NCI-H1694 treated with DMSO at 0.1 percent for 48 hours (cell line): ENCODE data around the gene SOWAHB.
"Not testable (repeated sequence)": the region's sequence is repeated elsewhere in the genome, so short reads cannot be mapped to it uniquely, and the experiment has no call there.

ENCODE experiments used
- DNase-seq: peaks from one replicate; lab custom pipeline; 2025; lab: John Stamatoyannopoulos, UW

Gene SOWAHB

GRCh38 chr4:76894537-76895255 lies 3.2 kb downstream of the SOWAHB start:
- no peak for DNase-seq

- no peak for DNase-seq
Observed at GRCh38 chr4:76892601-76893000, 5.3 kb downstream of the SOWAHB start.

- no peak for DNase-seq
Observed at GRCh38 chr4:76892001-76892400, 5.9 kb downstream of the SOWAHB start.

- DNase-seq, result no peak
Observed at GRCh38 chr4:76886848-76887441, 11.0 kb downstream of the SOWAHB start.

- DNase-seq, result no peak
Observed at GRCh38 chr4:76886214-76886613, 11.7 kb downstream of the SOWAHB start.

GRCh38 chr4:76883147-76883546 lies 14.8 kb downstream of the SOWAHB start:
- DNase-seq, result no peak

- DNase-seq, result no peak
Observed at GRCh38 chr4:76882630-76883029, 15.3 kb downstream of the SOWAHB start.

- DNase-seq, result no peak
Observed at GRCh38 chr4:76881375-76881774, 16.6 kb downstream of the SOWAHB start.

GRCh38 chr4:76879731-76880364 lies 18.1 kb downstream of the SOWAHB start:
- DNase-seq, result no peak

GRCh38 chr4:76878641-76879165 lies 19.2 kb downstream of the SOWAHB start:
- not testable (repeated sequence) for DNase-seq

- DNase-seq, result no peak
Observed at GRCh38 chr4:76874176-76874575, 23.8 kb downstream of the SOWAHB start.

GRCh38 chr4:76873495-76873894 lies 24.4 kb downstream of the SOWAHB start:
- DNase-seq, result no peak

GRCh38 chr4:76872556-76872955 lies 25.4 kb downstream of the SOWAHB start:
- no peak for DNase-seq

- not testable (repeated sequence) for DNase-seq
Observed at GRCh38 chr4:76868780-76869179, 29.2 kb downstream of the SOWAHB start.

GRCh38 chr4:76867880-76868655 lies 29.9 kb downstream of the SOWAHB start:
- no peak for DNase-seq

- DNase-seq, result no peak
Observed at GRCh38 chr4:76867377-76867776, 30.6 kb downstream of the SOWAHB start.

GRCh38 chr4:76866641-76867040 lies 31.3 kb downstream of the SOWAHB start:
- no peak for DNase-seq

- no peak for DNase-seq
Observed at GRCh38 chr4:76858319-76858718, 39.6 kb downstream of the SOWAHB start.

GRCh38 chr4:76857074-76857409 lies 40.9 kb downstream of the SOWAHB start:
- DNase-seq, result no peak

- no peak for DNase-seq
Observed at GRCh38 chr4:76856243-76857073, 41.5 kb downstream of the SOWAHB start.

GRCh38 chr4:76854858-76855257 lies 43.1 kb downstream of the SOWAHB start:
- DNase-seq, result no peak

- DNase-seq, result no peak
Observed at GRCh38 chr4:76851375-76851774, 46.6 kb downstream of the SOWAHB start.
